ENCODE measurements around the gene TMEM187.

Gene TMEM187

GRCh38 chrX:153972368-153973126, at the start of gene TMEM187:
Gene TMEM187, plus strand, starts transcription at chrX:153972754. Its CDS starts 9,309 bp downstream, at chrX:153982063.
- peak; percentile 93 for DNase-seq

GRCh38 chrX:153922932-153923857, 49.4 kb upstream of the TMEM187 start:
- DNase-seq = peak; percentile 30

- DNase-seq = peak; percentile 58
Measured at GRCh38 chrX:153924149-153924861, 48.2 kb upstream of the TMEM187 start.

DNA sequence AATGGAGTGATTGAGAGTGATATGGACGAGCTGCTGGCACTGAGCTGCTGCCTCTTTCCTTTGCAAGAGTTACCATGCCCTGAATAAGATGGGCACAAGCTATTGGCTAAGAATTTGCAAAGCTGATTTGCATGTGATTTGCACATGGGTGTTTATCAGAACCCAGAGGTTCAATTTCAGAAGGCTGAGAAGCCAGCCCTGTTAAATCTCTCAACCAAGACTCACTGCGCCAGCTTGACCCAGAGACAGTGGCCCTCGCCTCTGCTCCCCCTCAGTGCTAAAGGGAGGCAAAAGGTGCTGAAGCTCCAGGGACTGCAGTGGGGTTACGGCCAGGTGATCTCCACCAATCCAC, 47.2 kb upstream of the TMEM187 start:
- DNase-seq = peak; percentile 40

DNA sequence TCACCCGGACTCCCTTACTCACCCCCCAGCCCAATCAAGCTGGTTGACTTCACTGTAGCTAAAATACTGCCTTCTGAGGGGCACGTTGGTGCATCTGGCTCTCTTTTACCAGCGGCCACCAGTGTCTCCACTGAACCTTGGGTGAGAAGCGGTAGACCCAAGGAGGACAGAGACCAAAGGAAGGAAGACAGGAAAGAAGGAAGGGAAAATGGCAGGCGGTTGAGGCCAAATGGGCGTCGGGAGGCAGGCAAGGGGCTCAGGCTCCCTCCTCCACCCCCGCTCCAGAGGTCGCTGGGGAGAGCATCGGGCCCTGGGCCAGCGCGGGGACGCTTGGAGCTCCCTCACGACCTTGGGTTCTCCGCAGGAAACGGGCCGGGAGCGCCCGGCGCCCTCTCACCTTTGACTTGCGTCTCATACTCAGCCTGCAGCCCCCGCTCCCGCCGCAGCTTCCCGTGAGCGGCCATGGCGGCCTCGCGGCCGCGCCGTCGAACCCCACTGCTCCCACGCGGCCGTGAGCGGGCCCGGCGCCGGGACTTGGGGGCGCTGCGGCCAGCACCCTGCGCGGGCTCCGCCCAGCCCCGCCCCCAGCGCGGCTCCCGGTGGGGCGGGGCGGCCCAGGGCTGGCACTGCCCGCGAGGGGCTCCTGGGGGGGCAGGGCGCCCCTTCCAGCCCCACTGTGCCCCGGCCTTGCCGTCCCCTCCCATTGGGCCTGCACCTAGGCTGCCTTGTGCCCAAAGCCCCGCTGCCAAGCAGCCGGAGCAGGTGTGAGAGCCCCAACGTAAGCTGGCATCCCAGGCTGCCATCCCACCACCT, 46.6 kb upstream of the TMEM187 start, which contains the start of gene ARHGAP4:
Gene ARHGAP4, minus strand, starts transcription at position 526 of the 813 bp plus-strand sequence. Its CDS starts 62 bp downstream, at position 464.
- peak; percentile 47 for DNase-seq

GRCh38 chrX:153926552-153926857, 46.0 kb upstream of the TMEM187 start:
- DNase-seq = no peak

- DNase-seq = peak; percentile 65
Measured at GRCh38 chrX:153926858-153927671, 45.5 kb upstream of the TMEM187 start.

- DNase-seq = peak; percentile 43
Measured at GRCh38 chrX:153927672-153927921, 45.0 kb upstream of the TMEM187 start.

- peak; percentile 95 for DNase-seq
Measured at GRCh38 chrX:153927922-153928760, 44.4 kb upstream of the TMEM187 start.

DNA sequence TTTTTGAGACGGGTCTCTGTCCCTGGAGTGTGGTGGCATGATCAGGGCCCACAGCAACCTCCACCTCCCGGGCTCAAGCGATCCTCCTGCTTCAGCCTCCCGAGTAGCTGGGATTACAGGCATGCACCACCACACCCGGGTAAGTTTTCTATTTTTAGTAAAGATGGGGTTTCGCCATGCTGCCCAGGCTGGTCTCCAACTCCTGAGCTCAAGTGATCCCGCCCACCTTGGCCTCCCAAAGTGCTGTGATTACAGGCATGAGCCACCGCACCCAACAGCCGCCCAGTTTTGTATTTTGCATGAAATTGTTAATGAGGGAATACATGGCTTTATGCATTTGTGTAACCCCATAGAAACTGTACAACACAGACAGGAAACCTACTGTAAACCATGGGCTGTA, 43.7 kb upstream of the TMEM187 start:
- DNase-seq = no peak

DNA sequence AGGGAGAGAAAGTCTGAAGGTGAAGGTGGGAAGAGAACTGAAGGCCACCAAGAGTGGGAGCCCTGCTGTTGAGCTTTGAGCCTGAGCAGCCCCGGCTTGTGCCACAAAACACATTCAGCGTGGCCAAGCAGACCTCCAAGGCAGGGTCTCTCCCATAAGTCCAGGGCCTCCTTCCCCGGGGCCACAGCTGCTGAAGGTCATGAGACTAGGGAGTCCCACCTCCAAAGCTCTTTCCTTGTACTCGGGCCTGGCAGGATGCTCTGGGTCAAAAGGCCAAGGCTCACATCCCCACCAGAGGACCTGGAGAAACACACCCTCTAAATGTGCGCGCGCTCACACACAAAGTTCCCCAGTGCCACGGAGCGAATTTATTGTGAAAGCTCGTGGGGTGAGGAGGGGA, 43.0 kb upstream of the TMEM187 start:
- no peak for DNase-seq

DNA sequence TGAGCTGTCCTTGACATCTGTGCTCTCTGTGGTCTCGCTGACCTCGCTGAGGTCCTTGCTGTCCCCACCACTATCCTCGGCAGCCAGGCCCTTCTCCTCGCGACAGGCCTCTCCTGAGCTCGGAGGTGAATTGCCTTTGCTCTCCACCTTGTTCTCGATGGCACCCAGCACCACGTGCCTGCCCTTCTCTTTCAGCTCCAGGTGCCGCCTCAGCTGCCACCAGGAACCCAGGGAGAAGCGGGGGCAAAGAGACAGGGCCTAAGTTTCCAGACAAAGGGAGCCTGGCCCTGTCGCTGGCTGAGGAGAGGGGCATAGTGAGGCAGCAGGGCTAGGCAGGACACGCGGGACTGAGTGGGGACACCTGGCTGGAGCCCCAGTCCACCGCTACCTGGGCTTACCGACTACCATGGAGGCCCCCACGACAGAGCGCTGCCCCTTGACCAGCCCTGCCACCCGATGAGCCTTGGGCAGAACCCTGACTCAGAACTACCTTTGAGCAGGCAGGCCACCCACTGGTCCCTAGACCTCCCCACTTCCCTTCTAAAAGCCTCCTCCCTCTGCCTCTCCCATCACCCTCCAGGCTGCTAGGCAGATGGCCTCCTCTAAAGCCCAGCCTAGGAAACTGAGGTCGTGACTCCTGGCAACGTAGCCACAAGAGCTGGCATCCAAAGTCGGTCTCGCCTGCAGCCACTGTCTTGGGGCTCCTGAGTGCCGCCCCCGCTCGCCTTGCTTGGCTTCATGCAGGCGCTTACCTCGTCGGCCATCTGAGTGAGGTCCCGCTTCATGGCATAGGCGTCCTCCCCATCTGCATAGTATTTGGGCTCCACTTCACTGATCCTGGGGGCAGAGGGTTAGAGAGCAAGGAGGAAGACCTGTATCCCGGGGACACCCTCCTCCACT, 42.3 kb upstream of the TMEM187 start:
- no peak for DNase-seq

DNA sequence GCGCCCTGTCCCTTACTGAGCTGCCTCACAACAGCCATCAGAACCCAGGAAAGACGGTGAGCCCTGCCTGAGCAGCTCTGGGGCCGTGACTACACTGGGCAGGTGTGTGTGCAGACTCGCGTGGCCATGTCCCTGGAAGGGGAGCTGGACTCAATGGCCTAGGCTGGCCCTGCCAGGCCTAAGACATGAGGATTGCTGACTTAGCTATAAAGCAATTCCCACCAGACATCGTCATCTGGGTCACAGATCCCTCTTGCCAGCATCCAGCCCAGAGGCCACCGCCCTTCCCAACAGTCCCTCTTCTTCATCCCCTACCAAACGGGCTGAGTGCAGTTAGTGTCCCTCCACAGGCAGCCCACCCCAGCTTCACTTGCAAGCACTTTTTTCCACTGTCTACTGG, 41.4 kb upstream of the TMEM187 start:
- DNase-seq = no peak

DNA sequence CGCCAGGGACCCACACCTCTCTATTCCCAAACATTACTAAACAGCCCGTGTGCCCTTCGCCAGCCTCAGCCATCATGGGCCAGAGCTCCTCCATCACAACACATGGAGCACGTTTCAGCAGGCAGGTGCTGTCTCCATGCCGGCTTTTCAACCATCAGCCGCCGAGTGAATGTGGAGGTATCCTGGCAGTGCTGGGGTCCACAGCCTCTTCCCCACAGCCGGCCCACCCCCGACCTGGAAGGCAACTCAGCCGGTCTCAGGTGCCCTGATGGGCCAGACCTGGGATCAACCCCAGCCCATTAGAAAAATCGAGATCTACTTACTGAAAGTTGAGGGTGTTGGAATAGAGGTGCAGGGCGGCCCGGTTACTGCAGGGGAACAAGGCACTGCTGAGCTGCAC, 40.8 kb upstream of the TMEM187 start:
- no peak for DNase-seq

- DNase-seq = no peak
Measured at GRCh38 chrX:153932220-153932915, 40.2 kb upstream of the TMEM187 start.

DNA sequence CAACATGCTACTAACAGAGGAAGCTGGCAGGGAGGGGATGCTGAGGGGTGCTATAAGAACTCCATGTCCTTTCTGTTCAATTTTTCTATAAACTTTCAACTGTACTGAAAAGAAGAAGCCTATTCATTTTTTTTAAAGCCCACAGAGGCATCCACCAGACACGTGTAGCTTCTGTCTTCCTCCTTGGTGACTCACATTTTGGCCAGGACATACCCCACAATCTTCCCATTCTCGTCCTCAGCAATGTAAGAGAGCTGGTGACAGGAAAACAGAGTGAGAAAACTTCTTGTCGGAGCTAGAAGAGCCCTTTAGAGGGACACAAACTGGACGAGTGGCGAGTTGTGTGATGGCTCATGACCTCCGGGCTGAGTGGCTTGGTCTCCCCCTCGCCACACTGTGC, 38.8 kb upstream of the TMEM187 start:
- no peak for DNase-seq

GRCh38 chrX:153934148-153934761, 38.3 kb upstream of the TMEM187 start:
- DNase-seq = no peak

- DNase-seq = peak; percentile 69
Measured at GRCh38 chrX:153934762-153935325, 37.7 kb upstream of the TMEM187 start, which contains the start of gene NAA10. Gene NAA10, minus strand, starts transcription at chrX:153935037. Its CDS starts 133 bp downstream, at chrX:153934904.
